Stomach smooth muscle (tissue), 2 donors: ENCODE measurements around the gene ACAT2.
"Not testable (repeated sequence)": the region's sequence is repeated elsewhere in the genome, so short reads cannot be mapped to it uniquely, and the experiment has no call there.

Experiments used
- H3K27ac ChIP-seq: one replicate; pipeline ENCODE4 v1.7.0; 2013; ENCODE audit warnings: mild to moderate bottlenecking, low read length, inconsistent platforms
- H3K27me3 ChIP-seq, 2 donors: one replicate each; pipeline ENCODE4 v1.7.0; 2013; ENCODE audit warnings: low read length in 2 of 2; ENCODE audit not compliant: insufficient read depth in 2 of 2, control insufficient read depth in 1 of 2
- H3K36me3 ChIP-seq, 2 donors: one replicate each; pipeline ENCODE4 v1.7.0; 2013; ENCODE audit warnings: low read length in 2 of 2; ENCODE audit not compliant: control insufficient read depth in 2 of 2, insufficient read depth in 2 of 2
- H3K4me1 ChIP-seq: one replicate; pipeline ENCODE4 v1.7.0; 2013; ENCODE audit warnings: low read length; ENCODE audit not compliant: control insufficient read depth, insufficient read depth
- H3K4me3 ChIP-seq, 2 donors: one replicate each; pipeline ENCODE4 v1.7.0; 2013; ENCODE audit warnings: low read length in 2 of 2
- H3K9ac ChIP-seq, 2 donors: one replicate each; pipeline ENCODE4 v1.7.0; 2013; ENCODE audit warnings: low read length in 2 of 2, mild to moderate bottlenecking in 1 of 2
- H3K9me3 ChIP-seq, 2 donors: one replicate each; pipeline ENCODE4 v1.7.0; 2013; ENCODE audit warnings: low read length in 2 of 2; ENCODE audit not compliant: control insufficient read depth in 2 of 2
- donor health status: healthy.
- donor health status: Pancreatic carcinoma.

The ACAT2 gene

DNA sequence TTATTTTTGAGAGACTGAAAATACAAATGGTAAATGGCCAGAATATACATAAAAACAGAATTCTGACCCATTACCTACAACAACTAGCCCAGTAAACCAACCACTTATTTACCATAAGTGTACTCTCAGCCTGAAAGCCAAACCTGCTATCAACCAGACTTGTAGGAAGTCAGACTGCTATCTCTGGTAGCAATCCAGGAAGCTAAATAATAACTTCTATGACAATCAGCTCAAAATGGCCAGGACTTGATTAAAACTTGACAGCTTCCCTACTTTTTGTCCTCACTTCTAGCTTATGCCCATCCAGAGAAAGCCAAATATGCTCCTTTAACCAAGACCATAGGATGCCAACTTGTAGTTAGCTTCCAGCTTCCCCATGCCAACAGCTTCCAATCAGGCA is 39.2 kb upstream of the ACAT2 start:
- no peaks in the 10 kb centered on the region for H3K9me3 ChIP-seq
- no peak overlapping the region for H3K27ac ChIP-seq
- H3K4me1 ChIP-seq: no peaks in the 10 kb centered on the region
- no peaks in the 10 kb centered on the region for H3K27me3 ChIP-seq
- no peak overlapping the region for H3K9ac ChIP-seq
- no peaks in the 10 kb centered on the region for H3K36me3 ChIP-seq
- no peak overlapping the region for H3K4me3 ChIP-seq

DNA sequence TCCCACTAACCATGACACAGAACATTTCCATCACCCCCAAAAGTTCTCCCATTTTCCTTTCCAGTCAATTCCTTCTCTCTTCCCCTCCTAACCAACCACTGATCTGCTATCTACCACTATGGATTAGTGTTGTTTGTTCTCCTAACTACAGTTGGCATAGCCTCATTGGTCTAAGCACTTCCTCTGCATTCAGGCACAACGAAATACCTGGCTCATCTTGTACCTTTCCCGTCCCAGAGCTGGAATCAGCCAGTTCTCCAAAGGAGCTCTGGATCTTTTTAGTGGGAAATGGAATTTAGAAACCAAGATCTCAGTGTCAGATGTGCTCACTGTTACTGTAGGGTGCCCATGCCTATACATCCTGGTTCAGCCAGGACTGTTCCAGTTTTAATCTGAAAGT is 38.6 kb upstream of the ACAT2 start:
- no peaks in the 10 kb centered on the region for H3K4me1 ChIP-seq
- H3K27me3 ChIP-seq: no peaks in the 10 kb centered on the region
- H3K27ac ChIP-seq: no peak overlapping the region
- H3K9ac ChIP-seq: no peak overlapping the region
- H3K36me3 ChIP-seq: no peaks in the 10 kb centered on the region
- no peak overlapping the region for H3K4me3 ChIP-seq
- no peaks in the 10 kb centered on the region for H3K9me3 ChIP-seq

DNA sequence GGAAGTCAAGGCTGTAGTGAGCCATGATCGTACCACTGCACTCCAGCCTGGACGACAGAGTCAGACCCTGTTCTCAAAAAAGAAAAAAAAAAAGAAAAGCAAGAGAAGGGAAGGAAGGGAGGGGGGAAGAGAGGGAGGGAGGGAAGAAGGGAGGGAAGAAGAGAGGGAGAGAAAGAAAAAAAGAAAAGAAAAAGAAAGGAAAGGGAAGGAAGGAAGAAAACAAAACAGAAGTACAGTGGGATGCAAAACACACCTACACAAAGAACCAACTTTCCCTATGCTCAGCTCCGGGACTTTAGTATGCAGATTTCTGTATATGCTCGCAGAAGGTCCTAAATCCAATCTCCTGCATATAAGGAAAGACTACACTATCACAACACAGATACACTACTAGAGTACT is 37.1 kb upstream of the ACAT2 start:
- Histone ChIP-seq H3K4me3 (no peak overlapping the region), H3K27ac (no peak overlapping the region), H3K9ac (no peak overlapping the region), H3K9me3 (no peaks in the 10 kb centered on the region), H3K36me3 (no peaks in the 10 kb centered on the region), H3K27me3 (no peaks in the 10 kb centered on the region), H3K4me1 (no peaks in the 10 kb centered on the region)

DNA sequence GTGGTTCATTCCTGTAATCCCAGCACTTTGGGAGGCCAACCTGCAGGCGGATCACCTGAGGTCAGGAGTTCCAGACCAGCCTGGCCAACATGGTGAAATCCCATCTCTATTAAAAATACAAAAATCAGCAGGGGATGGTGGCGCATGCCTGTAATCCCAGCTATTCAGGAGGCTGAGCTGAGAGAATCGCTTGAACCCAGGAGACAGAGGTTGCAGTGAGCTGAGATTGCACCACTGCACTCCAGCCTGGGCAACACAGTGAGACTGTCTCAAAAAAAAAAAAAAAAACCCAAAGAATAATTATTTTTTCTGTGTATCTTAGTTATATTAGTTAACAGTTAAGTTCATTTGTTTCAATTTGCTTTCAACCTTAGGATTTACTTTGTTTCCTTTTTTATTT is 36.6 kb upstream of the ACAT2 start:
- not testable (repeated sequence) for H3K27ac ChIP-seq, H3K4me3 ChIP-seq, H3K36me3 ChIP-seq

DNA sequence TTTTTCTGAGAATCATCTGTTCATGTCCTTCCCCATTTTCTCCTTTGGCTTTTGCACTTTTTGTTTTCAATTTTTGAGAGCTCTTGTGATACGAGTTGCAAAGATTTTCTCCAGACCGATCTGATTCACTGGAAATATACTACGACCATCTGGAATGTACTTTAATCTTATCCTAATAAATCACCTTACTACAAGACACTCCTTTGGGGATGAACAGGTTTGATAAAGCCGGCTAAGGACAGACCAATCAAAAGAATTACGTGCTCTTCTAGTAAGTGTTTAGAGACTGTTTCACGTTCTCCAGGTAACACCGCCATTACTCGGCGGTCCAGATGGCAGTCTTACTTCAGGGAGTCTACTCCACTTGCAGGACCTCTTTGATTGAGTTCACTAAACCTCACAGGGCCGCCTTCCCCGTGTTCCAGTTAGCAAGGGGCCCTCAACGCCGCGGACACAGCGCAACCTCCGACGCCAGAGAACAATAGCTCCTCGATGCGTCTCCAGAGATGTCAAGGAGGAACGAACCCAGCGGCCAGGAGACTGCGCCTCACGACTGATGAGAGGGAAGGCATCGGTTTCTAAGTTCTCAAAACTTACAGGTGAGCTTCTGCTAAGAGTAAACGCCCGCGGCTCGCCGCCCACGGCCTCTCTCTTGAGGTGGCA is 35.5 kb upstream of the ACAT2 start:
- Histone ChIP-seq H3K27me3 (no peaks in the 10 kb centered on the region), H3K4me1 (no peaks in the 10 kb centered on the region)

More for the DNA sequence above, 36.6 kb upstream of the ACAT2 start:
- H3K27me3 ChIP-seq, H3K4me1 ChIP-seq, H3K9me3 ChIP-seq, H3K9ac ChIP-seq: not testable (repeated sequence)

DNA sequence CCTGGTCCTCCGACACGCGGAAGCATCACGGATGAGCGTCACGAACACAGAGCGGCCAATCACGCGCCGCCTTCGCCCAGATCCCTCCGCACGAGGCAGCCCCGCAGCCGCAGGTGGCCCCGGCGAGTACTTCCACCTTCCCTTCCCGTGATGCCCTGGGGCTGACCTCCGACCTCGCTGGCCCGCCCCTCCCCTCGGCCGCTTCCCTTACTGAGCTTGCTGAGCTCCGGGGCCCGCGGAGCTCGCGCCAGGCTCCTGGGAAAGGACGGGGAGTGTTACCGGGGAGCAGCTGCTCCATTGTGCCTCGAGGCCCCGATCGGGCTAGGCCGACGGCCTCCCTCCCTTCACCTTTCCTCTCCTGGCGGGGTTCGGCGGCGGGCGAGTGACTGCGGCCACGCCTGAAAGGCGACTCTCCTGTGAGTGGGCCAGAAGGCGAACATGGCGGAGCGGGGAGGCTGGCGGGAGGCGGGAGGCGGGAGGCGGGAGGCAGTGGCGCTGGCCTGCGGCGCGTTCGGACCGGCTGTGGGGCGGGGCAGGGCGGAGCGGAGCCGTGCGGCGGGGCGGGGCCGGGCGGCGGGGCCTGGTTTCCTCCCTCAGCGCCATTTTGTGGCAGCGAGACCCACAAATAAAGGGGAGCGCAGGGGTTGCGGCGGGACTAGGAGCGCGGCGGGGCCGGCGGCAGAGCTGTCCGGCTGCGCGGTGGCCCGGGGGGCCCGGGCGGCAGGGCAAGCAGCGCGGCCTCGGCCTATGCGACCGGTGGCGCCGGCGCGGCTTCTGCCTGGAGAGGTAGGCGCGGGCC is 34.7 kb upstream of the ACAT2 start, which contains the start of gene WTAP:
TSS of gene WTAP (plus strand) at position 589 of the 799 bp plus-strand sequence. CDS start 8,760 bp downstream, outside the sequence.
- Histone ChIP-seq H3K27me3 (no peaks in the 10 kb centered on the region), H3K4me3 (peak within 1 kb of the TSS; percentile 86 to 91), H3K27ac (peak within 1 kb of the TSS; percentile 96), H3K36me3 (no peaks in the 10 kb centered on the region), H3K9me3 (no peaks in the 10 kb centered on the region), H3K9ac (peak within 1 kb of the TSS; percentile 94 to 97), H3K4me1 (no peaks in the 10 kb centered on the region)

More for the DNA sequence above, 35.5 kb upstream of the ACAT2 start:
- no peaks in the 10 kb centered on the region for H3K36me3 ChIP-seq
- peak overlapping the region; percentile 94 to 97 for H3K9ac ChIP-seq
- peak overlapping the region; percentile 86 to 87 for H3K4me3 ChIP-seq
- peak overlapping the region; percentile 96 for H3K27ac ChIP-seq
- H3K9me3 ChIP-seq: no peaks in the 10 kb centered on the region

DNA sequence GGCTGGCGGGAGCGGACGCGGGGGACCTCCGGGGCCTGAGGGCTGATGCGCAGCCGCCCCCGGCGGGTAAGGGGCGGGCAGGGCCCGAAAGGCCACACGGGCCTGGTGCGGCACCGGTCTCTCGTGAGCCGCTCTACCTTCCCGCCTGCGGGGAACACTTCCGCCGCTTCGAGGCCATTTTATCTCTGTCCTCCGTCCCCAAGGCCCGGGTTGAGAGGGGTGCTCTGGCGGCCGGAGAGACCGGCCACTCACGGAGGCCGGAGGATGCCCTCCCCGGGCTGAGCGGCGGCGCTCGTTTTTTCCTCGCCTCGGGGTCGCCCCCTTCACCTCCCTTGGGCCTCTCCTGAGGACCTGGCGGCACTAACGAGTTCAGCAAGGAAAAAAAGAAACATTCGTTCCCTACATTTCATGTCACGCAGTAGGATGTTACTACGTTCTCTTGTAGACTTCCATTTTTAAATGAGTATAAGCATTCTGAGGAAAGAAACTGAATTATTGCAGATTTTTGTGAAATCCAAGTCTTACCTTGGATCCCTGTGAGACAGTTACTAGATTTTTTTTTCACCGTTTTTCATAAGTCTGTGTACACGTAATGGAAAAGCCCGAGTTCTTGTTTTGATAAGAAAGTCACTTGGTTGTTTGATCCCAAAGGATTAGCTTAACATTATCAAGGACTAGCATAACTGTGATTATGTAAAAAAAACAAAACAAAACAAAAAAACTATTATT is 34.0 kb upstream of the ACAT2 start:
- H3K4me1 ChIP-seq: no peaks in the 10 kb centered on the region
- peak overlapping the region; percentile 79 to 91 for H3K4me3 ChIP-seq
- peak overlapping the region; percentile 92 to 97 for H3K9ac ChIP-seq
- peak overlapping the region; percentile 96 for H3K27ac ChIP-seq
- H3K27me3 ChIP-seq: no peaks in the 10 kb centered on the region
- no peaks in the 10 kb centered on the region for H3K36me3 ChIP-seq
- no peaks in the 10 kb centered on the region for H3K9me3 ChIP-seq

DNA sequence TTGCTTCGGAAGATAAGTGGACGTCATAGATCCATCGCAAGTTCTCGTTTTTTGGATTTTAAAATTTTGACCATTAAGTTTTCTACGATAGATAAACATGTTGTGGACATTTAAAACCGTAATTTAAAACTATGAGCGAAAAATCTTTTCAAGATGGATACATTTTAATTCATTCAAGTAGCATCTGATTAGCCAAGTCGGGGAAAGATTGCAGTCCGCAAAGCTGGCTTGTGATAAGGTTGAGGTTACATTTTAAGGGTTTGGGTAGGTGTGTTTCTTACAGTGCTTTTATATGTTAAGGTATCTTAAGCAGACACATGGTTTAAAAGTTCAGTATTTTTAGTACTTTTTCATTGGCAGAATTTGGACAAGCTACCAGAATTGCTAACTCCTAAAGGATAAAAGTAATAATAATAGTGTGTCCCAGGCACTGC is 33.3 kb upstream of the ACAT2 start:
- Histone ChIP-seq H3K9ac (peak overlapping the region; percentile 92 to 97), H3K27me3 (no peaks in the 10 kb centered on the region), H3K4me1 (no peaks in the 10 kb centered on the region), H3K4me3 (peak overlapping the region; percentile 79 to 91), H3K9me3 (no peaks in the 10 kb centered on the region), H3K36me3 (no peaks in the 10 kb centered on the region), H3K27ac (peak overlapping the region; percentile 96)

DNA sequence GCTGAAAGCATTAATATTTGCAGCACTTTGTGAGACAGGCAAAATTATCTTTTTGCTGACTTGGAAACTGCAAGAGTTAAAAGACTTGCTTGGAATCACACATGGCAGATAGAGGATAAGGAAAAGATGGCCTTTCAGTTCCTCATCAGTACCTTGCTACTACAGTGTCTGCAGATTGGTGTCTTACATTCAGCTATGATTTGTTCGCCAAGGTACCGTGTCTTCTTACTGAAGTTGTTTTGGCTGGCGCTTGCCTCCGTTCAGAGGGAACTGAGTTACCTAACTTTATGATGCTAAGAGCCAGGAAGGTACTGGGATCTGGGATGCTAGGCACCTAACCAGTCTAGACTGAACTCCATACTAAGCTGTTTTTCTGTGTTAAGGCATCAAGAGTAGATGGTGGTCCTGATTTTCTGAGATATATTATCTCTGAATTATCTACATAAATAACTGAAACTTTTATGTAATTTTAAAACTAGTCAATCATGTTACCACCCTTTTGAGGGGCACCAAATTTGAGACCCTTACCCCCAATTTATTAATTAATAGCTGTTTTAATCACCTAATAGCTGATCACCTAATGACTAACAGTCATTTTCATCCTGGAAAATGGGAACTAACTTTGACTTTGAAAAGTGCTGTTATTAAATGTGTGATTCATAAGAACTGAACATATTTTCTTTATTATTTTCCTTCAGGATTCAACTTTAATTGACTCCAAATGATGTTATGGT is 32.1 kb upstream of the ACAT2 start:
- Histone ChIP-seq H3K9me3 (no peaks in the 10 kb centered on the region), H3K4me1 (no peaks in the 10 kb centered on the region), H3K27ac (no peak overlapping the region), H3K9ac (no peak overlapping the region), H3K27me3 (no peaks in the 10 kb centered on the region), H3K36me3 (no peaks in the 10 kb centered on the region), H3K4me3 (peak overlapping the region; percentile 20 to 54)

DNA sequence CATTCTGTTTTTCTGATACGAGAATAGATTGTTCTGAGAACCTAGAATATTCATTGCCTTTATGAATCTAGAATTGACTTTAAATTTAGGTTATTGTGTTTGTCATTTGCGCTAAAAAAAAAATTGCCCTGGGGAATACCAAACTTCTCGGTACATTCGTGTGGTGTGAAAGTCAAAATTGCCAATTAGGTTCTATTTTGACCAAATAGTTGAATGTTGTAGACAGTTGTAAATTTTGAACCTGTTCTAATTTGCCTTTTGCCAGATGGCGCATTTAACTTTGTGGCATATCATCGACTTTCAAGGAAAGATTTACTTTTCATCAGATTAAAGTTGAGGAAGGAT is 31.5 kb upstream of the ACAT2 start:
- H3K27ac ChIP-seq: no peak overlapping the region
- H3K36me3 ChIP-seq: no peaks in the 10 kb centered on the region
- H3K4me1 ChIP-seq: no peaks in the 10 kb centered on the region
- peak overlapping the region in 1 of 2 donors; percentile 54 for H3K4me3 ChIP-seq
- H3K9ac ChIP-seq: no peak overlapping the region
- H3K9me3 ChIP-seq: no peaks in the 10 kb centered on the region
- no peaks in the 10 kb centered on the region for H3K27me3 ChIP-seq
